DMS79 treated with DMSO at 0.1 percent for 48 hours (cell line): ENCODE measurements around the gene PKD2L2.
"Not testable (repeated sequence)": the region's sequence is repeated elsewhere in the genome, so short reads cannot be mapped to it uniquely, and the experiment has no call there.

Experiments
- DNase-seq: peaks from one replicate; lab custom pipeline; 2025; lab: John Stamatoyannopoulos, UW

Gene PKD2L2

DNA sequence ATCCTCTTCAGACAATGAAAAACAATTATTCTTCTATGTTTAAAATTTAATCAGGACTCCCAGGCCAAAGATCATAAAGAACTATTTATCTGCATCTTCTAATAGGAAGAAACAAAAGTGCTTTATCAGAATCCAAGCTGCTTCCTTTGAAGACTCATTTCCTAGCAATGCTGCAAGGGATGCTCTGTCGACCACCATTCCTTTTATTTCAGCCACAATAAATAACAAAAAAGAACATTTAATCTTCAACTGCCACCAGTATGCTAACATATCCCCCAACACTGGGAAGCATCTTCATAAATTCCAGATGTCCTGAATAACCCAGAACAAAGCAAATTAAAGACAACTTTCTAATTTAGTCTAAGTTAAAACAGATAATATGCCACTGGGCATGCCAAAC, 68.7 kb downstream of the PKD2L2 start:
- no peak for DNase-seq

DNA sequence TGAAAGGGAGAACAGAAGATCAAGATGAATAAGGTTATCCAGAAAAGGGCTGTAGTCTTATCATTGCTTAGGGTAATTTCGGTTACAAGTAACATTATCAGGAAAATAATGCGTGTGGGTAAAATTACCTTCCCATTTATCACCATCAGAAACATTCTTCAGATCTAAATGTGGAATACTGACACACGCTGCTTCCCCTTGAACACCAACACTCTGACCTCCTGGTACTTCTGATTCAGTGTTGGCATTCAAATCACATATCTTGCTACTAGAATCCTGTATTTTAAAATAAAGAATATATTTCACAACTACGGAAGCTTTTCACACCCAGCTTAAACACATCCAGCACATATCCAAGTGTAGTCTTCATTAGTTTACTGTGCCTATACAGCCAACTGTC, 70.2 kb downstream of the PKD2L2 start:
- DNase-seq = no peak

- no peak for DNase-seq
These were observed 70.9 kb downstream of the PKD2L2 start for GRCh38 chr5:137960141-137960540.

DNA sequence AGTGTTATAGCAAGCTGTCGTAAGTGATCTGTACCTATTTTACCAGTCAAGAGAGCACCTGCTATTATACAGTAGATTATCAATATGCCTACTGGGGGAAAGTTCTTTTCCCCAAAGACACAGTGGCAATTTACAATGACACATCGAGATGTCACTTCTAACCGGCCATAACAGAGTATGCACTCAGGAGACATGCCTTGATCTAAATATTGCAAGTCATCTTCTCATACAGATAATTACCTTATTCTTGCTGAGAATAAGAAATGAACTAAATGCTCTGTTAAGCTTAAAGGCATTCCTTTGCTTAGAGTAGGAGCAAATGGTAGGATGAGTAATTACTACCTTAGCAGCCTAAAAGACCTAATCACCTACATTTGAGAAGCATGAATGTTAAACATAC, 71.6 kb downstream of the PKD2L2 start:
- no peak for DNase-seq

DNA sequence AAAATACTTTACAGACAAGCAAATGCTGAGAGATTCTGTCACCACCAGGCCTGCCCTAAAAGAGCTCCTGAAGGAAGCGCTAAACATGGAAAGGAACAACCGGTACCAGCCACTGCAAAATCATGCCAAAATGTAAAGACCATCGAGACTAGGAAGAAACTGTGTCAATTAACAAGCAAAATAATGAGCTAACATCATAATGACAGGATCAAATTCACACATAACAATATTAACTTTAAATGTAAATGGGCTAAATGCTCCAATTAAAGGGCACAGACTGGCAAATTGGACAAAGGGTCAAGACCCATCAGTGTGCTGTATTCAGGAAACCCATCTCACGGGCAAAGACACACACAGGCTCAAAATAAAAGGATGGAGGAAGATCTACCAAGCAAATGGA, 81.1 kb downstream of the PKD2L2 start:
- not testable (repeated sequence) for DNase-seq

DNA sequence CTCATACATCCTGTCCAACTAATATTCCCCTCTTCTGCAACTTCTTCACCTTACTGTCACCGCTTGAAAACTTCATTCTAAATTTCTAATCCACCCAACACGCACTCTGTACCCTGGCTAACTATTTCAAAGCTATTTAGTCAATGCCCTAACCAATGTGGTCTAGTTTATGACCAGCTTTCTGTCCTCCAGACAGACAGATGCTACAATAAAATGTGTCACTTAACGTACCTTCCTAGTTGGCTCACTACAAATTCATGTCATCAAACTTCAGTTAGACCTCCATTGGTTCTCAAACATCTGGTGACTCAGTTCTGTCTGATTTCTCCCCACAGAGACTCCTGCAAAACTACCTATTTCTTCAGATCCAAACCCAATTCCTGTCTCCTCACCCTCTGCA, 86.0 kb downstream of the PKD2L2 start:
- no peak for DNase-seq

DNA sequence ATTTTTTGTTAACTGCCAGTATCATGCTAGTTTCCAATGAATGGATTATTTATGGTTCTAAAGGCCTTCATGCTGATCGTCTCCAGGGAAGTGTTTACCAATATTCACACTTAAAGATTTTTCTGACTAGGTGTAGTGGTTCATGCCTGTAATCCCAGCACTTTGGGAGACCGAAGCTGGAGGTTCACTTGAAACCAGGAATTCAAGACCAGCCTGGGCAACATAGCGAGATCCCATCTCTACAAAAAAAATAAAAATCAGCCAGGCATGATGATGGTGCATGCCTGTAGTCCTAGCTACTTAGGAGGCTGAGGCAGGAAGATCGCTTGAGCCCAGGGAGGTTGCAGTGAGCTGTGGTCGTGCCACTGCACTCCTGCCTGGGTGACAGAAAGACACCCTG, 100.2 kb downstream of the PKD2L2 start:
- no peak for DNase-seq
